ENCODE measurements around the gene PSD.

DNA sequence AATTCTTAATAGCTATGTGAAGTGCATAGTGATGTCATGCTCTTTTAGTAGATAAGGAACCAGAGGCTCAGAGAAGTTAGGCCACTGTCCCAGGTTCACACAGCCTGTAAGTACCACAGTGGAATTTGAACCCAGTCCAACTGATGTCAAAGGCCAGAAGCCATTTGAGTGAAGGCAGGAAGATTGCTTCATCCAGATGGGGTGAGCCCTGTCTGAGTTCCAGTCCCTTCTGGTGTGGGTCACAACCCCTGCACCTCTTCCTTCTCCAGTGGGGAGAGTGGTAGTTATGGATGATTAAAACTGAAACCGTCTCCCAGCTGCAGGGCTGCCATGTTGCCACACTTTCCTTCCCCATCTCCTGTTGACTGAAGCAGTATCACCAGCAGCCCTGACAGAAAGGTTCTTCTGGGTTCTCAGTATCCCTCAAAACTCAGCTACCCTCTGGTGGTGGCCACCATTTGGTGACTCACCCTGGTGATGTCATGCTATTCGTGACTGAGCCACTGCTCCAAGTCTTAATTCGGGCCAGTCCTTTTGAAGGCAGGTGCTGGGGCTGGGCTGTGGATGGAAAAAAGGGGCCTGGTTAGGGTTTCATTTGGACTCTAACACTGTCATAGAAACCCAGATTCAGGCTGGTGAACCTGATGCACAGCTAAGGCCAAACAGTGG is 34.2 kb upstream of the PSD start:
- peak in 1 of 2 donors; percentile 9 for TF ChIP-seq POLR2A (IDR thresholded peaks at IDR 0.05)
- TF ChIP-seq, protein P1, sequence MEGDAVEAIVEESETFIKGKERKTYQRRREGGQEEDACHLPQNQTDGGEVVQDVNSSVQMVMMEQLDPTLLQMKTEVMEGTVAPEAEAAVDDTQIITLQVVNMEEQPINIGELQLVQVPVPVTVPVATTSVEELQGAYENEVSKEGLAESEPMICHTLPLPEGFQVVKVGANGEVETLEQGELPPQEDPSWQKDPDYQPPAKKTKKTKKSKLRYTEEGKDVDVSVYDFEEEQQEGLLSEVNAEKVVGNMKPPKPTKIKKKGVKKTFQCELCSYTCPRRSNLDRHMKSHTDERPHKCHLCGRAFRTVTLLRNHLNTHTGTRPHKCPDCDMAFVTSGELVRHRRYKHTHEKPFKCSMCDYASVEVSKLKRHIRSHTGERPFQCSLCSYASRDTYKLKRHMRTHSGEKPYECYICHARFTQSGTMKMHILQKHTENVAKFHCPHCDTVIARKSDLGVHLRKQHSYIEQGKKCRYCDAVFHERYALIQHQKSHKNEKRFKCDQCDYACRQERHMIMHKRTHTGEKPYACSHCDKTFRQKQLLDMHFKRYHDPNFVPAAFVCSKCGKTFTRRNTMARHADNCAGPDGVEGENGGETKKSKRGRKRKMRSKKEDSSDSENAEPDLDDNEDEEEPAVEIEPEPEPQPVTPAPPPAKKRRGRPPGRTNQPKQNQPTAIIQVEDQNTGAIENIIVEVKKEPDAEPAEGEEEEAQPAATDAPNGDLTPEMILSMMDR (IDR thresholded peaks at IDR 0.05) = no peak
